ENCODE measurements around the gene PRLR. TPM values are rescaled to one million over a fixed set of nuclear protein-coding genes. Genes with fewer than 3 reads are reported as not detected.

Gene PRLR
- total RNA-seq, 1 donor from 2014 or later, result 0.93 TPM

DNA sequence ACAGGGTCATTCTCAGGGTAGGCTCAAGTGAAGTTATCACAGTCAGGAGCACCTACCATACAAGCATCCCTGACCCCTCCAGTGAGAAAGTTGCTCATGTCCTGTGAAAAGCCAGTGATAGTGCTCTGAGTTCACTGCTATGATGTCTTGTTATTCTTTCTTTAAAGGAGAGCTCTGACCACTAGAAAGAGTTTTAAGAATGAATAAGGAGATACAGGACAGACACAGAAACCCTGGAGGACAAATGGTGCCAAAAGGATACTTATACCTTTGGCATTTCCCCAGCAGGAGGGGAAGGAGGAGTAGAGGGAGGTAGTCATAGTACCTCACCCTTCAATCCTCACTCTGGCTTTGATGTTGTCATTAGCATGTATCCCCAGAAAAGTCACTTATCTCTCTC, 98.6 kb downstream of the PRLR start:
- H3K9me3 Mint-ChIP-seq (ENCODE audit: unreplicated experiment), result peaks cover 4% of the 10 kb centered on the region
- peaks cover 41% of the 10 kb centered on the region for H3K4me1 Mint-ChIP-seq (ENCODE audit: low read depth, unreplicated experiment)

DNA sequence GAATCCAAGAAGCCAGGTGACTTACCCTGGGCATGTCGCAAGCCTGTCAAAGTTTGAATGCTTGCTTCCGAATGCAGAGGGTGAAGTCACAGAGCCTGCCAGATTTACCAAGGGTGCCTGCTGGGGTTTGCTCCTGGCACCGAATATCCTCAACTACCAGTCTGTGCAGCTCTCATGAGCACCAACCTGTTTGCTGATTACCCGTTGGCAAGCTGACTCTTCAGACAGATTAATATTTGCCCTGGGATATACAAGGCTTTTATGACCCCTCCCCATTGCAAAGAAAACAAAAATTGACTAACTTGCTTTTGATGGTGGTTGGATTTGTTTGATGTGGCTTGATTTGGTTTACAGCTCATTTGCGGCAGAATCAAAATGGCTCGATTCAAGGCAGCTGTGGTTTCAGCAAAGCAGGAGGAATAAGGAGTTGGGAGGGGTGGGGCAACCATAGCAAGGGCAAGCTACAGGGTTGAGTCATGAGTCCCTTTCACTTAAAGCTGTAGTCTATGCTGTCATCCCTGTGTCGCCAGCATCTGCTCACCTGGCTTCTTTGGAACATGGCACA, 100.3 kb downstream of the PRLR start:
- no peaks in the 10 kb centered on the region for H3K9me3 ChIP-seq (ENCODE audit: insufficient read depth, low read depth, low read length)
- H3K9me3 Mint-ChIP-seq (ENCODE audit: unreplicated experiment), result peaks cover 4% of the 10 kb centered on the region
- H2AFZ ChIP-seq (ENCODE audit: low read depth, low read length), result no peak overlapping the region
- H3K36me3 Mint-ChIP-seq (ENCODE audit: low read depth, unreplicated experiment), result no peaks in the 10 kb centered on the region
- no peaks in the 10 kb centered on the region for H3K27me3 Mint-ChIP-seq (ENCODE audit: low read depth, unreplicated experiment)
- peak; percentile 89 for DNase-seq (ENCODE audit: low read depth)
- no peak for FAIRE-seq
- H3K4me3 Mint-ChIP-seq (ENCODE audit: unreplicated experiment), result no peak overlapping the region
- peaks cover 31% of the 10 kb centered on the region for H3K4me1 Mint-ChIP-seq (ENCODE audit: low read depth, unreplicated experiment)
- no peaks in the 10 kb centered on the region for H4K20me1 ChIP-seq (ENCODE audit: insufficient read depth, low read length)
- H3K4me1 ChIP-seq (ENCODE audit: insufficient read depth, low read length), result peaks cover 18% of the 10 kb centered on the region
- no peak overlapping the region for H3K4me3 ChIP-seq (ENCODE audit: insufficient read depth, low read depth, low read length)
- peak overlapping the region; percentile 51 for H3K27ac Mint-ChIP-seq (ENCODE audit: unreplicated experiment)
- H3K79me2 ChIP-seq (ENCODE audit: insufficient read depth, low read length), result no peaks in the 10 kb centered on the region
- H3K27me3 ChIP-seq (ENCODE audit: insufficient read depth, low read length), result no peaks in the 10 kb centered on the region
- no peak overlapping the region for H3K27ac ChIP-seq (ENCODE audit: low read depth, low read length)
- TF ChIP-seq CTCF (IDR thresholded peaks at IDR 0.05; ENCODE audit: insufficient read depth, low read depth, low read length) (no peak), EZH2 (IDR thresholded peaks at IDR 0.05; ENCODE audit: insufficient read depth, low read length) (no peak)
- no peaks in the 10 kb centered on the region for H3K36me3 ChIP-seq (ENCODE audit: insufficient read depth, low read length)
- H3K9ac ChIP-seq (ENCODE audit: low read length), result no peak overlapping the region
- peak overlapping the region; percentile 65 for H3K4me2 ChIP-seq (ENCODE audit: low read length)

More for the DNA sequence above, 98.6 kb downstream of the PRLR start:
- H2AFZ ChIP-seq (ENCODE audit: low read depth, low read length), result no peak overlapping the region
- no peak overlapping the region for H3K9ac ChIP-seq (ENCODE audit: low read length)
- H3K4me2 ChIP-seq (ENCODE audit: low read length), result peak overlapping the region; percentile 7
- no peak for FAIRE-seq
- TF ChIP-seq EZH2 (IDR thresholded peaks at IDR 0.05; ENCODE audit: insufficient read depth, low read length) (no peak), CTCF (IDR thresholded peaks at IDR 0.05; ENCODE audit: insufficient read depth, low read depth, low read length) (no peak)
- no peaks in the 10 kb centered on the region for H3K36me3 Mint-ChIP-seq (ENCODE audit: low read depth, unreplicated experiment)
- H3K36me3 ChIP-seq (ENCODE audit: insufficient read depth, low read length), result no peaks in the 10 kb centered on the region
- H3K27me3 Mint-ChIP-seq (ENCODE audit: low read depth, unreplicated experiment), result no peaks in the 10 kb centered on the region
- DNase-seq (ENCODE audit: low read depth), result peak; percentile 31
- H4K20me1 ChIP-seq (ENCODE audit: insufficient read depth, low read length), result no peaks in the 10 kb centered on the region
- H3K27ac Mint-ChIP-seq (ENCODE audit: unreplicated experiment), result peak overlapping the region; percentile 9
- H3K27ac ChIP-seq (ENCODE audit: low read depth, low read length), result no peak overlapping the region
- peaks cover 27% of the 10 kb centered on the region for H3K4me1 ChIP-seq (ENCODE audit: insufficient read depth, low read length)
- H3K4me3 ChIP-seq (ENCODE audit: insufficient read depth, low read depth, low read length), result no peak overlapping the region
- no peaks in the 10 kb centered on the region for H3K79me2 ChIP-seq (ENCODE audit: insufficient read depth, low read length)
- H3K4me3 Mint-ChIP-seq (ENCODE audit: unreplicated experiment), result no peak overlapping the region
- no peaks in the 10 kb centered on the region for H3K27me3 ChIP-seq (ENCODE audit: insufficient read depth, low read length)
- no peaks in the 10 kb centered on the region for H3K9me3 ChIP-seq (ENCODE audit: insufficient read depth, low read depth, low read length)

GRCh38 chr5:35129276-35129675, 101.0 kb downstream of the PRLR start:
- DNase-seq (ENCODE audit: low read depth) (peak; percentile 97), FAIRE-seq (peak; percentile 96)
- no peaks in the 10 kb centered on the region for H4K20me1 ChIP-seq (ENCODE audit: insufficient read depth, low read length)
- H3K4me1 ChIP-seq (ENCODE audit: insufficient read depth, low read length), result peaks cover 18% of the 10 kb centered on the region
- no peaks in the 10 kb centered on the region for H3K36me3 ChIP-seq (ENCODE audit: insufficient read depth, low read length)
- Mint-ChIP-seq H3K4me1 (ENCODE audit: low read depth, unreplicated experiment) (peaks cover 30% of the 10 kb centered on the region), H3K27me3 (ENCODE audit: low read depth, unreplicated experiment) (no peaks in the 10 kb centered on the region), H3K9me3 (ENCODE audit: unreplicated experiment) (peaks cover 4% of the 10 kb centered on the region), H3K4me3 (ENCODE audit: unreplicated experiment) (peak overlapping the region; percentile 29), H3K27ac (ENCODE audit: unreplicated experiment) (peak overlapping the region; percentile 51), H3K36me3 (ENCODE audit: low read depth, unreplicated experiment) (no peaks in the 10 kb centered on the region)
- TF ChIP-seq EZH2 (IDR thresholded peaks at IDR 0.05; ENCODE audit: insufficient read depth, low read length) (no peak), CTCF (IDR thresholded peaks at IDR 0.05; ENCODE audit: insufficient read depth, low read depth, low read length) (no peak)
- no peak overlapping the region for H3K9ac ChIP-seq (ENCODE audit: low read length)
- H3K27me3 ChIP-seq (ENCODE audit: insufficient read depth, low read length), result no peaks in the 10 kb centered on the region
- H3K4me2 ChIP-seq (ENCODE audit: low read length), result peak overlapping the region; percentile 65
- H3K79me2 ChIP-seq (ENCODE audit: insufficient read depth, low read length), result no peaks in the 10 kb centered on the region
- H3K9me3 ChIP-seq (ENCODE audit: insufficient read depth, low read depth, low read length), result no peaks in the 10 kb centered on the region
- no peak overlapping the region for H3K27ac ChIP-seq (ENCODE audit: low read depth, low read length)
- H2AFZ ChIP-seq (ENCODE audit: low read depth, low read length), result no peak overlapping the region
- H3K4me3 ChIP-seq (ENCODE audit: insufficient read depth, low read depth, low read length), result no peak overlapping the region

All from astrocyte (in vitro differentiated cells and primary cell).